Skeletal muscle satellite cell (primary cell): ENCODE data around the gene DHX38.

Experiments used
- H3K27me3 ChIP-seq: 2 replicates; pipeline ENCODE4 v1.7.0; 2013; ENCODE audit warnings: low read length; ENCODE audit not compliant: control insufficient read depth, insufficient read depth
- H3K36me3 ChIP-seq: 2 replicates; pipeline ENCODE4 v1.7.0; 2013; ENCODE audit warnings: mild to moderate bottlenecking, control low read depth, low read length; ENCODE audit not compliant: insufficient read depth
- H3K4me1 ChIP-seq: 2 replicates; pipeline ENCODE4 v1.7.0; 2013; ENCODE audit warnings: low read length; ENCODE audit not compliant: control insufficient read depth, insufficient read depth
- H3K4me2 ChIP-seq: 2 replicates; pipeline ENCODE4 v1.7.0; 2013; ENCODE audit warnings: mild to moderate bottlenecking, low read length
- H3K4me3 ChIP-seq: 2 replicates; pipeline ENCODE4 v1.7.0; 2013; ENCODE audit warnings: low read length
- H3K9ac ChIP-seq: 2 replicates; pipeline ENCODE4 v1.7.0; 2013; ENCODE audit warnings: mild to moderate bottlenecking, low read depth, low read length, moderate library complexity
- H3K9me3 ChIP-seq: replicated peaks from 2 replicates; pipeline ENCODE4 v1.7.0; 2013; ENCODE audit warnings: mild to moderate bottlenecking, control low read depth, low read length

Gene DHX38

GRCh38 chr16:72125635-72126428, 32.2 kb downstream of the DHX38 start:
- no peak overlapping the region for H3K4me2 ChIP-seq
- H3K9me3 ChIP-seq: no peaks in the 10 kb centered on the region
- H3K27me3 ChIP-seq: no peaks in the 10 kb centered on the region
- no peaks in the 10 kb centered on the region for H3K36me3 ChIP-seq
- no peak overlapping the region for H3K4me3 ChIP-seq
- no peak overlapping the region for H3K9ac ChIP-seq
- no peaks in the 10 kb centered on the region for H3K4me1 ChIP-seq

GRCh38 chr16:72126429-72126765, 32.8 kb downstream of the DHX38 start:
- Histone ChIP-seq H3K4me3 (no peak overlapping the region), H3K4me1 (no peaks in the 10 kb centered on the region), H3K27me3 (no peaks in the 10 kb centered on the region), H3K4me2 (no peak overlapping the region), H3K36me3 (no peaks in the 10 kb centered on the region), H3K9ac (no peak overlapping the region), H3K9me3 (no peaks in the 10 kb centered on the region)

GRCh38 chr16:72128701-72129100, 35.1 kb downstream of the DHX38 start:
- no peaks in the 10 kb centered on the region for H3K27me3 ChIP-seq
- no peaks in the 10 kb centered on the region for H3K4me1 ChIP-seq
- H3K9me3 ChIP-seq: no peaks in the 10 kb centered on the region
- no peak overlapping the region for H3K4me2 ChIP-seq
- no peaks in the 10 kb centered on the region for H3K36me3 ChIP-seq
- no peak overlapping the region for H3K4me3 ChIP-seq
- H3K9ac ChIP-seq: no peak overlapping the region

- H3K4me1 ChIP-seq: no peaks in the 10 kb centered on the region
- no peak overlapping the region for H3K4me2 ChIP-seq
- no peaks in the 10 kb centered on the region for H3K36me3 ChIP-seq
- no peaks in the 10 kb centered on the region for H3K9me3 ChIP-seq
- H3K27me3 ChIP-seq: no peaks in the 10 kb centered on the region
- no peak overlapping the region for H3K4me3 ChIP-seq
- no peak overlapping the region for H3K9ac ChIP-seq
Measured at GRCh38 chr16:72129976-72130656, 36.5 kb downstream of the DHX38 start.

- Histone ChIP-seq H3K27me3 (no peaks in the 10 kb centered on the region), H3K36me3 (no peaks in the 10 kb centered on the region), H3K9ac (no peak overlapping the region), H3K4me3 (no peak overlapping the region), H3K9me3 (no peaks in the 10 kb centered on the region), H3K4me2 (no peak overlapping the region), H3K4me1 (no peaks in the 10 kb centered on the region)
Measured at GRCh38 chr16:72131036-72131435, 37.4 kb downstream of the DHX38 start.

- H3K27me3 ChIP-seq: no peaks in the 10 kb centered on the region
- no peak overlapping the region for H3K4me3 ChIP-seq
- no peak overlapping the region for H3K9ac ChIP-seq
- H3K4me1 ChIP-seq: no peaks in the 10 kb centered on the region
- no peaks in the 10 kb centered on the region for H3K36me3 ChIP-seq
- H3K9me3 ChIP-seq: no peaks in the 10 kb centered on the region
- no peak overlapping the region for H3K4me2 ChIP-seq
Measured at GRCh38 chr16:72132726-72133125, 39.1 kb downstream of the DHX38 start.

GRCh38 chr16:72134507-72134906, 40.9 kb downstream of the DHX38 start:
- no peaks in the 10 kb centered on the region for H3K27me3 ChIP-seq
- H3K9me3 ChIP-seq: no peaks in the 10 kb centered on the region
- H3K9ac ChIP-seq: no peak overlapping the region
- H3K4me2 ChIP-seq: no peak overlapping the region
- H3K4me3 ChIP-seq: no peak overlapping the region
- H3K4me1 ChIP-seq: no peaks in the 10 kb centered on the region
- no peaks in the 10 kb centered on the region for H3K36me3 ChIP-seq

- H3K36me3 ChIP-seq: no peaks in the 10 kb centered on the region
- no peak overlapping the region for H3K9ac ChIP-seq
- no peaks in the 10 kb centered on the region for H3K27me3 ChIP-seq
- H3K4me2 ChIP-seq: no peak overlapping the region
- H3K4me3 ChIP-seq: no peak overlapping the region
- H3K4me1 ChIP-seq: no peaks in the 10 kb centered on the region
- H3K9me3 ChIP-seq: no peaks in the 10 kb centered on the region
Measured at GRCh38 chr16:72137380-72138063, 43.9 kb downstream of the DHX38 start.

GRCh38 chr16:72138064-72138572, 44.5 kb downstream of the DHX38 start:
- Histone ChIP-seq H3K4me1 (no peaks in the 10 kb centered on the region), H3K9ac (no peak overlapping the region), H3K36me3 (no peaks in the 10 kb centered on the region), H3K9me3 (no peaks in the 10 kb centered on the region), H3K27me3 (no peaks in the 10 kb centered on the region), H3K4me3 (no peak overlapping the region), H3K4me2 (no peak overlapping the region)

- H3K27me3 ChIP-seq: no peaks in the 10 kb centered on the region
- no peak overlapping the region for H3K9ac ChIP-seq
- no peak overlapping the region for H3K4me2 ChIP-seq
- H3K36me3 ChIP-seq: no peaks in the 10 kb centered on the region
- no peak overlapping the region for H3K4me3 ChIP-seq
- H3K4me1 ChIP-seq: no peaks in the 10 kb centered on the region
- no peaks in the 10 kb centered on the region for H3K9me3 ChIP-seq
Measured at GRCh38 chr16:72139908-72140307, 46.3 kb downstream of the DHX38 start.

GRCh38 chr16:72142476-72142875, 48.8 kb downstream of the DHX38 start:
- Histone ChIP-seq H3K4me3 (no peak overlapping the region), H3K4me2 (no peak overlapping the region), H3K9me3 (no peaks in the 10 kb centered on the region), H3K4me1 (no peaks in the 10 kb centered on the region), H3K9ac (no peak overlapping the region), H3K27me3 (no peaks in the 10 kb centered on the region), H3K36me3 (no peaks in the 10 kb centered on the region)
